ENCODE results near the gene MAVS. TPM values are rescaled to one million over a fixed set of nuclear protein-coding genes. Genes with fewer than 3 reads are reported as not detected.

MAVS gene
- total RNA-seq, 1 experiment from 2014 or later, result 24.2 TPM

DNA sequence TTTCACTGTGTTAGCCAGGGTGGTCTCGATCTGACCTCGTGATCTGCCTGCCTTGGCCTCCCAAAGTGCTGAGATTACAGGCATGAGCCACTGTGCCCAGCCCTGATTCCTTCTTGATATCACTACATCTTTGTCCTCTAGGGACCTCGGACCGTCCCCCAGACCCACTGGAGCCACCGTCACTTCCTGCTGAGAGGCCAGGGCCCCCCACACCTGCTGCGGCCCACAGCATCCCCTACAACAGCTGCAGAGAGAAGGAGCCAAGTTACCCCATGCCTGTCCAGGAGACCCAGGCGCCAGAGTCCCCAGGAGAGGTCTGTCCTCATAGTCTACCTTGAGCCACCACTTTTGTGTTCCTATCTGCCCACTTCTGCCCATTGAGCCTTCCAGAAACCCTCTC, 14.6 kb downstream of the MAVS start:
- Histone ChIP-seq H2AFZ (ENCODE audit: low read length) (no peak overlapping the region), H3K9ac (ENCODE audit: extremely low read depth, insufficient read length, low read length) (no peak overlapping the region), H2BK15ac (ENCODE audit: low read depth, low read length) (no peak overlapping the region), H3T11ph (ENCODE audit: low read length) (no peak overlapping the region), H2BK5ac (ENCODE audit: insufficient read length, low read length) (no peak overlapping the region), H4K20me1 (ENCODE audit: control insufficient read depth, insufficient read depth, insufficient read length) (no peaks in the 10 kb centered on the region), H3K79me1 (ENCODE audit: insufficient read depth, low read depth, low read length, poor library complexity, severe bottlenecking) (no peaks in the 10 kb centered on the region), H3K56ac (ENCODE audit: insufficient read length, low read depth, low read length) (no peak overlapping the region), H2AK5ac (ENCODE audit: insufficient read length, low read length) (no peak overlapping the region), H4K8ac (replicated peaks; ENCODE audit: insufficient read length, low read depth, low read length) (no peak overlapping the region), H3K79me2 (ENCODE audit: insufficient read depth, low read length) (no peaks in the 10 kb centered on the region), H3K23me2 (ENCODE audit: insufficient read length, low read depth, low read length, poor library complexity, severe bottlenecking) (no peaks in the 10 kb centered on the region), H2BK120ac (ENCODE audit: low read depth, low read length, poor library complexity, severe bottlenecking) (no peak overlapping the region), H3K18ac (ENCODE audit: insufficient read length, low read depth, low read length) (no peak overlapping the region), H2BK12ac (ENCODE audit: insufficient read length, low read depth, low read length) (no peak overlapping the region), H4K5ac (ENCODE audit: insufficient read length, low read depth, low read length) (no peak overlapping the region), H4K91ac (ENCODE audit: insufficient read length, low read depth, low read length) (no peak overlapping the region), H3K27me3 (ENCODE audit: insufficient read depth, low read length) (no peaks in the 10 kb centered on the region), H3K27ac (ENCODE audit: insufficient read length, low read depth, low read length) (no peak overlapping the region), H3K4ac (ENCODE audit: low read depth, low read length) (no peak overlapping the region), H3K14ac (ENCODE audit: insufficient read depth, low read length) (no peak overlapping the region), H3K4me2 (ENCODE audit: insufficient read depth, insufficient read length, low read length) (no peak overlapping the region), H2BK20ac (ENCODE audit: low read depth, low read length, poor library complexity, severe bottlenecking) (no peak overlapping the region), H3K23ac (ENCODE audit: insufficient read length, low read depth, low read length) (no peak overlapping the region), H3K4me1 (ENCODE audit: insufficient read depth, low read length) (no peaks in the 10 kb centered on the region), H3K9me3 (ENCODE audit: control insufficient read depth, low read depth, low read length) (no peaks in the 10 kb centered on the region)
- peaks cover 0 to 4% of the 10 kb centered on the region in 2 experiments; a peak in 2 of 5 replicates for H3K9me3 Mint-ChIP-seq
- H3K4me1 Mint-ChIP-seq, result no peaks in the 10 kb centered on the region
- no peak for TF ChIP-seq CTCF (conservative IDR thresholded peaks at IDR 0.05)
- no peak overlapping the region for H3K4me3 Mint-ChIP-seq
- H3K27ac Mint-ChIP-seq, result peak overlapping the region in 1 of 3 experiments; percentile 61; a peak in 2 of 7 replicates
- DNase-seq, result no peak
- WGBS (ENCODE audit: extremely low coverage, insufficient read length, low lambda C conversion rate), result no CpG with 5 or more reads among the region's 7 CpGs
- peaks cover 2% of the 10 kb centered on the region for H3K27me3 Mint-ChIP-seq (ENCODE audit: low read depth)
- H3K36me3 Mint-ChIP-seq (ENCODE audit: insufficient read depth in 1 of 3, low read depth in 3 of 3), result peaks cover 40 to 77% (median 64%) of the 10 kb centered on the region in 3 experiments
